Gastrocnemius medialis (tissue), 4 donors: ENCODE measurements around the gene ABCC2.

ENCODE experiments used
- CTCF ChIP-seq, 5 experiments: fragments of 450-650 bp in 3 of 5; fragments of 200-600 bp in 2 of 5; sonication (generic) in 2 of 5; IDR thresholded peaks in 4 of 5; conservative IDR thresholded peaks in 1 of 5; 1 replicate in 4 of 5; 2 replicates in 1 of 5; pipeline ENCODE4 v1.5.1; 2016 to 2019; ENCODE audit warnings: antibody characterized with exemption in 5 of 5, mild to moderate bottlenecking in 3 of 5, moderate library complexity in 3 of 5
- POLR2A ChIP-seq, 2 donors: fragments of 450-650 bp; IDR thresholded peaks; one replicate each; pipeline ENCODE4 v1.6.1; 2017; ENCODE audit warnings: antibody characterized with exemption in 2 of 2, mild to moderate bottlenecking in 2 of 2, moderate library complexity in 2 of 2

GRCh38 chr10:99850021-99850766 lies 67.8 kb downstream of the ABCC2 start:
- TF ChIP-seq CTCF (IDR thresholded peaks at IDR 0.05 in 4 of 5, conservative IDR thresholded peaks at IDR 0.05 in 1 of 5) (no peak), POLR2A (IDR thresholded peaks at IDR 0.05) (no peak)
